GM18511 (cell line): Measurements from ENCODE around the gene LRRC7.

Source experiments
- ATAC-seq: cut with Tn5 transposase; IDR thresholded peaks from one replicate; pipeline ENCODE4 v1.9.1; 2021; ENCODE audit warnings: mild to moderate bottlenecking, moderate library complexity; ENCODE audit not compliant: unreplicated experiment

Gene LRRC7

DNA sequence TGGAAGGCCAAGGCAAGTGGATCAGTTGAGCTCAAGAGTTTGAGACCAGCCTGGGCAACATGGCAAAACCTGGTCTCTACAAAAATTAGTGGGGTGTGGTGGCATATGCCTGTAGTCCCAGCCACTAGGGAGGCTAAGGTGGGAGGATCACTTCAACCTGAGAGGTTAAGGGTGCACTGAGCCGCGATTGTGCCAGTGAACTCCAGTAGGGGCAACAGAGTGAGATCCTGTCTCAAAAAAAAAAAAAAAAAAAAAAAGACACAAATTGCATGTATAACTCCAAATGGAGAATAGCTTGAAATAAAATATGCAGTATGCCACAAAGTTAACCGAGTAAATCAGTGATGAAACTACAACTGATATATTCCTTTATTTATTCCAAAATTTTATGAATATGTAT lies 586.0 kb downstream of the LRRC7 start:
- ATAC-seq, result no peak

GRCh38 chr1:70156529-70157120 lies 588.9 kb downstream of the LRRC7 start:
- no peak for ATAC-seq

DNA sequence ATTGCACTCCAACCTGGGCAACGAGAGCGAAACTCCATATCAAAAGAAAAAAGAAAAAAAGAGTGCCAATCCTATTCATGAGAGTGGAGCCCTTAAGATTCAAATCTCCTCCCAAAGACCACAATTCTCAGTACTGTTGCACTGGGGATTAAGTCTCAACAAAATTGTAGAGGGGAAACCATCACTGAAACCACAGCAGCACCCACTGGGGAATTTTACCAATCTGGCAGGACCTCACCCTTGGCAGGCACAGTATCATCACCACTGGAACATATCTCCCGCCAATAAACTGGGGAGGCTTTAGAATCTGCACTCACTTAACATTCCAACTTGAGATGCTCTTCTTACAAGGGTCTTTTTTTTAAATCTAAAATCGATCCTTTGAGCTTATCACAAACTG lies 596.6 kb downstream of the LRRC7 start:
- no peak for ATAC-seq

DNA sequence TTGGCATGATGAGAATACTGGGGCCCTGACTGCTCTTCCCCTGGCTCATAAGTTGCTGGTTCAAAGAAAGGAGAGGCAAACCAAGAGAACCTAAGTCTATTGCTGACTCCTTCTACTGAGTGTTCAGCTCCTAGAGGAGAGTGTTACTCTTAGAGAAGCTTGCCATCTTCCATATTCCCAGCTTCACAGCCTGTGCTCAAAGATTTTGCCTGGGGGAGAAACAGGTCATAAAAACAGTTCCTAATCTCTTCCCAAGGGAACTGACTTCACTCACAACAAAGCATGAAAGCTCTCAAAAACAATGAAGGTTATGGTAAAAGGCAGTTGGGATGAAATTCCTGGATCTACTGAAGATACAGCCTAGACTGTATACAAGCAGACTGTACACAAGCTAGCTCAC lies 600.6 kb downstream of the LRRC7 start:
- ATAC-seq, result no peak

- ATAC-seq, result no peak
Measured at GRCh38 chr1:70169018-70169839, 601.5 kb downstream of the LRRC7 start.

- ATAC-seq, result no peak
Measured at GRCh38 chr1:70171512-70171911, 603.8 kb downstream of the LRRC7 start.
